Head of caudate nucleus (tissue), 42 donors: ENCODE data around the gene SYVN1.
"Not testable (repeated sequence)": the region's sequence is repeated elsewhere in the genome, so short reads cannot be mapped to it uniquely, and the experiment has no call there.

Experiments
- DNase-seq, 42 donors: peaks; one replicate each; pipeline versions ENCODE4 v3.0.0 to v3.0.0-alpha.2; 2020 to 2021; ENCODE audit warnings: mixed read lengths in 7 of 42
- intact Hi-C: fragments of 100-400 bp; cut with DNase I; formaldehyde crosslinking; loops from one replicate; pipeline ENCODE4 v1.15.0; 2022

The SYVN1 gene

GRCh38 chr11:65156256-65156655 is 21.9 kb upstream of the SYVN1 start:
- no peak for DNase-seq
- intact Hi-C loops, result no loop called here

GRCh38 chr11:65152122-65152521 is 17.8 kb upstream of the SYVN1 start:
- DNase-seq, result no peak
- intact Hi-C loops, result no loop called here

GRCh38 chr11:65151331-65151899 is 17.1 kb upstream of the SYVN1 start:
- intact Hi-C loops, result no loop called here
- DNase-seq, result no peak

GRCh38 chr11:65150509-65151299 is 16.4 kb upstream of the SYVN1 start:
- intact Hi-C loops, result no loop called here
- DNase-seq, result peak; percentile 19 to 89 (median 55)

- intact Hi-C loops, result not testable (repeated sequence)
- DNase-seq, result peak in 1 of 42 donors; percentile 40
Measured at GRCh38 chr11:65150131-65150508, 15.8 kb upstream of the SYVN1 start.

GRCh38 chr11:65148657-65149056 is 14.3 kb upstream of the SYVN1 start:
- intact Hi-C loops, result no loop called here
- no peak for DNase-seq

GRCh38 chr11:65147352-65148075 is 13.2 kb upstream of the SYVN1 start:
- DNase-seq, result no peak
- intact Hi-C loops, result no loop called here

- intact Hi-C loops, result no loop called here
- DNase-seq, result no peak
Measured at GRCh38 chr11:65141896-65142494, 7.7 kb upstream of the SYVN1 start.

- intact Hi-C loops, result no loop called here
- DNase-seq, result no peak
Measured at GRCh38 chr11:65136515-65137096, 2.3 kb upstream of the SYVN1 start.

GRCh38 chr11:65135633-65136145 is 1.4 kb upstream of the SYVN1 start:
- no peak for DNase-seq
- intact Hi-C loops, result no loop called here

- intact Hi-C loops, result no loop called here
Measured at GRCh38 chr11:65134952-65135632, 773 bp upstream of the SYVN1 start.

GRCh38 chr11:65133724-65134123 is 595 bp downstream of the SYVN1 start:
- no peak for DNase-seq
- intact Hi-C loops, result no loop called here

More at GRCh38 chr11:65134952-65135632, 773 bp upstream of the SYVN1 start:
- DNase-seq, result peak; percentile 69 to 95 (median 86)

GRCh38 chr11:65132988-65133700 is 1.2 kb downstream of the SYVN1 start:
- peak in 4 of 42 donors; percentile 33 to 45 (median 35) for DNase-seq
- intact Hi-C loops, result no loop called here

GRCh38 chr11:65132238-65132987 is 1.9 kb downstream of the SYVN1 start:
- DNase-seq, result no peak
- intact Hi-C loops, result no loop called here

GRCh38 chr11:65131895-65132237 is 2.5 kb downstream of the SYVN1 start:
- no peak for DNase-seq
- intact Hi-C loops, result no loop called here

- intact Hi-C loops, result no loop called here
- no peak for DNase-seq
Measured at GRCh38 chr11:65131417-65131776, 2.9 kb downstream of the SYVN1 start.

- intact Hi-C loops, result no loop called here
- DNase-seq, result no peak
Measured at GRCh38 chr11:65130631-65131416, 3.5 kb downstream of the SYVN1 start.
